Measurements from ENCODE around the gene ADPRS.
A peak's percentile ranks its signal among the peaks of the same experiment; 100 is the strongest.

ADPRS gene

DNA sequence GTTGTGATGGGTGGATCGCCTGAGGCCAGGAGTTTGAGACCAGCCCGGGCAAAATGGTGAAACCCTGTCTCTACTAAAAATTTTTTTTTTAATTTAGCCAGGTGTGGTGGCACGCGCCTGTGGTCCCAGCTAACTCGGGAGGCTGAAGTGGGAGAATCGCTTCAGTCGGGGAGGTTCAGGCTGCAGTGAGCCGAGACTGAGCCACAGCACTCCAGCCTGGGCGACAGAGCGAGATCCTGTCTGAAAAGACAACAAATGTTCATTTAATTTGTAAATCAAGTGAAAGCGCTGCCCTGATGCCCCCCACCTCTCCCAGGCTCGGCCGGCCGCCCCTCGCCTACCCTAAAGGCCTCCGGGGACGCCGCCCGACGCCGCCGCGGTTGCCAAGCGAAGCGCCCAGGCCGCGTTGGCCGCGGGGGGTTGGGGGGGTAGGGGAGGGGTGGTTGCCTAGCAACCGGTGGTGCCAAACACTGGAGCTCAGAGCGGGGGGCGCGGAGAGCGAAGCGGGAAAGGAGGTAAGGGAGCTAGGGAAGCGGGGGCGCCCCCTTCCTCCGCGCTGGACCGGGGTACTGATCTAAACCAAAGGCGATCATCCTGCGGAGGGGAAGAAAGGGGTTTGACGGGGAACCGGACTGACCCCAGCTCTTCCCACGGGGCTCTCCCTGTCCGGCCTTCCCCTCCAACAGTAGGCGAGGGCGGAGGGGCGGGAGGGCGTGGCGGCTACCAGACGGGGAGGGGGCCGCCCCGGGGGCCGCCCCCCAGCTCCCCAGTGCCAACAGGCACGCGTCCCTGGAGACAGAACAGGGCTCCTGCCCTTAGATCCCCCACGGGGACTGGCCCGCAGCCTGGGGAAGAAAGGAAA is 4.8 kb upstream of the ADPRS start, which contains the start of gene TEKT2:
Gene TEKT2, plus strand, starts transcription at position 460 of the 862 bp plus-strand sequence. CDS start 828 bp downstream, outside the sequence.
- DNase-seq (peak; percentile 36), ATAC-seq (ENCODE audit: insufficient read depth, low read depth) (no peak)
- H3K27ac ChIP-seq (ENCODE audit: low read length): no peak within 1 kb of the TSS
- H4K20me1 ChIP-seq (ENCODE audit: insufficient read depth, low read length): no peaks in the 10 kb centered on the region
- no peak within 1 kb of the TSS for H3K9ac ChIP-seq (ENCODE audit: low read depth, low read length)
- no peaks in the 10 kb centered on the region for H3K9me3 ChIP-seq (ENCODE audit: insufficient read depth, low read length, severe bottlenecking)
- peaks cover 16% of the 10 kb centered on the region for H3K4me1 ChIP-seq (ENCODE audit: insufficient read depth, low read length)
- no peak within 1 kb of the TSS for H3K4me3 ChIP-seq (ENCODE audit: low read depth in 1 of 2, low read length in 2 of 2)
- H3K36me3 ChIP-seq (ENCODE audit: insufficient read depth, low read length): no peaks in the 10 kb centered on the region; the same call in 1 of the 2 replicates
- H2AFZ ChIP-seq (ENCODE audit: low read depth, low read length): peak within 1 kb of the TSS; percentile 15; the same call in 1 of the 2 replicates
- peaks cover 11% of the 10 kb centered on the region for H3K27me3 ChIP-seq (ENCODE audit: insufficient read depth, low read length, poor library complexity)
- H3K79me2 ChIP-seq (ENCODE audit: insufficient read depth, low read length): peaks cover 2% of the 10 kb centered on the region
- H3K4me2 ChIP-seq (ENCODE audit: insufficient read depth, low read length): peak within 1 kb of the TSS; percentile 54
- no peak for TF ChIP-seq EZH2 (IDR thresholded peaks at IDR 0.05; ENCODE audit: borderline replicate concordance, low read depth, low read length, severe bottlenecking)
- TF ChIP-seq, protein P1, sequence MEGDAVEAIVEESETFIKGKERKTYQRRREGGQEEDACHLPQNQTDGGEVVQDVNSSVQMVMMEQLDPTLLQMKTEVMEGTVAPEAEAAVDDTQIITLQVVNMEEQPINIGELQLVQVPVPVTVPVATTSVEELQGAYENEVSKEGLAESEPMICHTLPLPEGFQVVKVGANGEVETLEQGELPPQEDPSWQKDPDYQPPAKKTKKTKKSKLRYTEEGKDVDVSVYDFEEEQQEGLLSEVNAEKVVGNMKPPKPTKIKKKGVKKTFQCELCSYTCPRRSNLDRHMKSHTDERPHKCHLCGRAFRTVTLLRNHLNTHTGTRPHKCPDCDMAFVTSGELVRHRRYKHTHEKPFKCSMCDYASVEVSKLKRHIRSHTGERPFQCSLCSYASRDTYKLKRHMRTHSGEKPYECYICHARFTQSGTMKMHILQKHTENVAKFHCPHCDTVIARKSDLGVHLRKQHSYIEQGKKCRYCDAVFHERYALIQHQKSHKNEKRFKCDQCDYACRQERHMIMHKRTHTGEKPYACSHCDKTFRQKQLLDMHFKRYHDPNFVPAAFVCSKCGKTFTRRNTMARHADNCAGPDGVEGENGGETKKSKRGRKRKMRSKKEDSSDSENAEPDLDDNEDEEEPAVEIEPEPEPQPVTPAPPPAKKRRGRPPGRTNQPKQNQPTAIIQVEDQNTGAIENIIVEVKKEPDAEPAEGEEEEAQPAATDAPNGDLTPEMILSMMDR (IDR thresholded peaks at IDR 0.05; ENCODE audit: borderline replicate concordance, extremely low read depth, low read length, poor library complexity, severe bottlenecking): no peak

GRCh38 chr1:36084497-36085115 is 4.1 kb upstream of the ADPRS start:
- Histone ChIP-seq H3K4me2 (ENCODE audit: insufficient read depth, low read length) (peak overlapping the region; percentile 54), H2AFZ (ENCODE audit: low read depth, low read length) (peak overlapping the region; percentile 15; the same call in 1 of the 2 replicates), H3K4me1 (ENCODE audit: insufficient read depth, low read length) (peaks cover 19% of the 10 kb centered on the region), H3K79me2 (ENCODE audit: insufficient read depth, low read length) (peaks cover 9% of the 10 kb centered on the region), H3K36me3 (ENCODE audit: insufficient read depth, low read length) (peaks cover 3% of the 10 kb centered on the region; the same call in 1 of the 2 replicates), H4K20me1 (ENCODE audit: insufficient read depth, low read length) (0 out of 2 replicates have a peak, but pooled peaks cover 3% of the 10 kb centered on the region), H3K9ac (ENCODE audit: low read depth, low read length) (no peak overlapping the region), H3K27ac (ENCODE audit: low read length) (no peak overlapping the region), H3K4me3 (ENCODE audit: low read depth in 1 of 2, low read length in 2 of 2) (no peak overlapping the region), H3K27me3 (ENCODE audit: insufficient read depth, low read length, poor library complexity) (peaks cover 11% of the 10 kb centered on the region), H3K9me3 (ENCODE audit: insufficient read depth, low read length, severe bottlenecking) (no peaks in the 10 kb centered on the region)
- DNase-seq: no peak
- TF ChIP-seq, protein P1 (IDR thresholded peaks at IDR 0.05; ENCODE audit: borderline replicate concordance, extremely low read depth, low read length, poor library complexity, severe bottlenecking): no peak
- TF ChIP-seq EZH2 (IDR thresholded peaks at IDR 0.05; ENCODE audit: borderline replicate concordance, low read depth, low read length, severe bottlenecking): no peak
- ATAC-seq (ENCODE audit: insufficient read depth, low read depth): no peak

GRCh38 chr1:36085126-36085525 is 3.6 kb upstream of the ADPRS start:
- DNase-seq: no peak
- Histone ChIP-seq H3K4me1 (ENCODE audit: insufficient read depth, low read length) (peaks cover 25% of the 10 kb centered on the region), H3K27ac (ENCODE audit: low read length) (no peak overlapping the region), H3K79me2 (ENCODE audit: insufficient read depth, low read length) (peaks cover 14% of the 10 kb centered on the region), H3K9me3 (ENCODE audit: insufficient read depth, low read length, severe bottlenecking) (no peaks in the 10 kb centered on the region), H3K4me2 (ENCODE audit: insufficient read depth, low read length) (no peak overlapping the region), H3K9ac (ENCODE audit: low read depth, low read length) (no peak overlapping the region), H4K20me1 (ENCODE audit: insufficient read depth, low read length) (0 out of 2 replicates have a peak, but pooled peaks cover 4% of the 10 kb centered on the region), H3K27me3 (ENCODE audit: insufficient read depth, low read length, poor library complexity) (peaks cover 11% of the 10 kb centered on the region), H3K4me3 (ENCODE audit: low read depth in 1 of 2, low read length in 2 of 2) (no peak overlapping the region), H2AFZ (ENCODE audit: low read depth, low read length) (no peak overlapping the region), H3K36me3 (ENCODE audit: insufficient read depth, low read length) (peaks cover 4% of the 10 kb centered on the region; the same call in 1 of the 2 replicates)
- no peak for TF ChIP-seq EZH2 (IDR thresholded peaks at IDR 0.05; ENCODE audit: borderline replicate concordance, low read depth, low read length, severe bottlenecking)
- TF ChIP-seq, protein P1 (IDR thresholded peaks at IDR 0.05; ENCODE audit: borderline replicate concordance, extremely low read depth, low read length, poor library complexity, severe bottlenecking): no peak
- no peak for ATAC-seq (ENCODE audit: insufficient read depth, low read depth)

Data from DND-41 (cell line).